Measurements from ENCODE around the gene LCLAT1.

The LCLAT1 gene

DNA sequence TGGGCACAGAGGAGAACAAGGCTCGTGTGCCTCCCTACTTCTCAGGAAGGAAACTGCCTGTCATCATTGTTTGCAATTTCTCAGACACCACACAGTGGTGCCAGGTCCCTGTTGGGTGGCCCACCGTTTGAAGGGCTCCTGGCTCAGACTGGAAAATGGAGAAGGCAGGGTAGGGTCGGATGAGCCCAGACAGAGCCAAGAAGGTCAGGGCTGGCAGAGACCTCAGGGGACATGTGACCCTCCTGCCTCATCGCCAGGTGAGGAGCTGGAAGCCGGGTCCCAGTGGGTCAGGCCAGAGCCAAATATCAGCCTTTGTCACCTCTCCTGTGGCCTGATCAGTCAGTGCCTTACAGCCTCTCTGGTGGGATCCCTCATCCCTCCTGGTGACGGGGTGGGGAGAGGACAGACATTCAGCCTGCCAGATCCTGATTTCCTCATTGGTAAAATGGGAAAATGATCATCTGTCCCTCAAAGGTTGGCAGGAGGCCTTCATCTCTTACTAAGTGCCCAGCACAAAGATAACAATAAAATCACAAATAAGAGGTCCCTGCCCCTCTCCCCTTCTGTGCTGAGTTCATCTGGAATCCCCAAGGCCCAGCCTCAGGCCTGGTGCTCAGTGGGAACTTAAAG, 242.6 kb downstream of the LCLAT1 start:
- no peaks in the 10 kb centered on the region for H4K20me1 ChIP-seq (ENCODE audit: insufficient read depth, low read length, poor library complexity, severe bottlenecking)
- no peaks in the 10 kb centered on the region for H3K36me3 ChIP-seq (ENCODE audit: insufficient read depth, low read length)
- H3F3A ChIP-seq (ENCODE audit: low read depth): no peaks in the 10 kb centered on the region
- no peak overlapping the region for H3K9ac ChIP-seq (ENCODE audit: low read depth, low read length, poor library complexity, severe bottlenecking)
- H3K4me2 ChIP-seq (ENCODE audit: low read depth, low read length, poor library complexity, severe bottlenecking): no peak overlapping the region
- no peaks in the 10 kb centered on the region for H3K9me2 ChIP-seq (replicated peaks; ENCODE audit: low read depth, low read length)
- H3K27me3 ChIP-seq (ENCODE audit: insufficient read depth, low read length, poor library complexity, severe bottlenecking): no peaks in the 10 kb centered on the region
- H3K4me1 ChIP-seq (ENCODE audit: insufficient read depth, low read length, poor library complexity, severe bottlenecking): no peaks in the 10 kb centered on the region
- H2AFZ ChIP-seq (ENCODE audit: low read length): no peak overlapping the region
- TF ChIP-seq EZH2phosphoT487 (IDR thresholded peaks at IDR 0.05; ENCODE audit: borderline replicate concordance): no peak
- TF ChIP-seq, protein P1, sequence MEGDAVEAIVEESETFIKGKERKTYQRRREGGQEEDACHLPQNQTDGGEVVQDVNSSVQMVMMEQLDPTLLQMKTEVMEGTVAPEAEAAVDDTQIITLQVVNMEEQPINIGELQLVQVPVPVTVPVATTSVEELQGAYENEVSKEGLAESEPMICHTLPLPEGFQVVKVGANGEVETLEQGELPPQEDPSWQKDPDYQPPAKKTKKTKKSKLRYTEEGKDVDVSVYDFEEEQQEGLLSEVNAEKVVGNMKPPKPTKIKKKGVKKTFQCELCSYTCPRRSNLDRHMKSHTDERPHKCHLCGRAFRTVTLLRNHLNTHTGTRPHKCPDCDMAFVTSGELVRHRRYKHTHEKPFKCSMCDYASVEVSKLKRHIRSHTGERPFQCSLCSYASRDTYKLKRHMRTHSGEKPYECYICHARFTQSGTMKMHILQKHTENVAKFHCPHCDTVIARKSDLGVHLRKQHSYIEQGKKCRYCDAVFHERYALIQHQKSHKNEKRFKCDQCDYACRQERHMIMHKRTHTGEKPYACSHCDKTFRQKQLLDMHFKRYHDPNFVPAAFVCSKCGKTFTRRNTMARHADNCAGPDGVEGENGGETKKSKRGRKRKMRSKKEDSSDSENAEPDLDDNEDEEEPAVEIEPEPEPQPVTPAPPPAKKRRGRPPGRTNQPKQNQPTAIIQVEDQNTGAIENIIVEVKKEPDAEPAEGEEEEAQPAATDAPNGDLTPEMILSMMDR (conservative IDR thresholded peaks at IDR 0.05; ENCODE audit: low read length): no peak
- no peaks in the 10 kb centered on the region for H3K79me2 ChIP-seq (ENCODE audit: insufficient read depth, low read length)
- no peaks in the 10 kb centered on the region for H3K9me3 ChIP-seq (ENCODE audit: insufficient read depth, low read depth, low read length)
- no peak overlapping the region for H3K4me3 ChIP-seq (ENCODE audit: low read length, poor library complexity, severe bottlenecking)

DNA sequence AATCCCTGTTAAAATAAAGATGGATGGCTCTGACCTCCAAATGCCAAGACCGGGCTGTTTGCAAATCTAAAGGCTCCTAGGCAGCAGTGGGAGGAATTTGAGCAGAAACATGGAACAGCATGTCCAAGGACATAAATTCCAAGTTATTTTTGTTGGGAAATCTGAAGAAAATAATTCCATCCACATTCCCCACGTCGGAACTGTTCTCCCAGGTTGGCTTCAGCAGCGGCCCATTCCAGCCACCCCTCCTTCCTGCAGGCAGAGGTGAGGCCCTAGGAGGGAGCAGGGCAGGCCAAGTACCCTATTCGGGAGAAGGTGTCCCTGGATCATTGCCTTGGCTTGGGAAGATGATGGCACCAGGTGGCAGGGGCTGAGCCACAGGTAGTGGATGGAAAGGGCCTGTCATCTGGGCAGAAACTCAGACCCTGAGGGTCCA, 243.1 kb downstream of the LCLAT1 start:
- Histone ChIP-seq H3K27me3 (ENCODE audit: insufficient read depth, low read length, poor library complexity, severe bottlenecking) (no peaks in the 10 kb centered on the region), H3K4me3 (ENCODE audit: low read length, poor library complexity, severe bottlenecking) (no peak overlapping the region), H3K4me2 (ENCODE audit: low read depth, low read length, poor library complexity, severe bottlenecking) (no peak overlapping the region), H3K9ac (ENCODE audit: low read depth, low read length, poor library complexity, severe bottlenecking) (no peak overlapping the region), H3F3A (ENCODE audit: low read depth) (no peaks in the 10 kb centered on the region), H3K4me1 (ENCODE audit: insufficient read depth, low read length, poor library complexity, severe bottlenecking) (no peaks in the 10 kb centered on the region), H3K79me2 (ENCODE audit: insufficient read depth, low read length) (no peaks in the 10 kb centered on the region), H4K20me1 (ENCODE audit: insufficient read depth, low read length, poor library complexity, severe bottlenecking) (no peaks in the 10 kb centered on the region), H2AFZ (ENCODE audit: low read length) (no peak overlapping the region), H3K9me3 (ENCODE audit: insufficient read depth, low read depth, low read length) (no peaks in the 10 kb centered on the region), H3K9me2 (replicated peaks; ENCODE audit: low read depth, low read length) (no peaks in the 10 kb centered on the region), H3K36me3 (ENCODE audit: insufficient read depth, low read length) (no peaks in the 10 kb centered on the region)
- no peak for TF ChIP-seq EZH2phosphoT487 (IDR thresholded peaks at IDR 0.05; ENCODE audit: borderline replicate concordance)
- TF ChIP-seq, protein P1 (conservative IDR thresholded peaks at IDR 0.05; ENCODE audit: low read length): no peak

DNA sequence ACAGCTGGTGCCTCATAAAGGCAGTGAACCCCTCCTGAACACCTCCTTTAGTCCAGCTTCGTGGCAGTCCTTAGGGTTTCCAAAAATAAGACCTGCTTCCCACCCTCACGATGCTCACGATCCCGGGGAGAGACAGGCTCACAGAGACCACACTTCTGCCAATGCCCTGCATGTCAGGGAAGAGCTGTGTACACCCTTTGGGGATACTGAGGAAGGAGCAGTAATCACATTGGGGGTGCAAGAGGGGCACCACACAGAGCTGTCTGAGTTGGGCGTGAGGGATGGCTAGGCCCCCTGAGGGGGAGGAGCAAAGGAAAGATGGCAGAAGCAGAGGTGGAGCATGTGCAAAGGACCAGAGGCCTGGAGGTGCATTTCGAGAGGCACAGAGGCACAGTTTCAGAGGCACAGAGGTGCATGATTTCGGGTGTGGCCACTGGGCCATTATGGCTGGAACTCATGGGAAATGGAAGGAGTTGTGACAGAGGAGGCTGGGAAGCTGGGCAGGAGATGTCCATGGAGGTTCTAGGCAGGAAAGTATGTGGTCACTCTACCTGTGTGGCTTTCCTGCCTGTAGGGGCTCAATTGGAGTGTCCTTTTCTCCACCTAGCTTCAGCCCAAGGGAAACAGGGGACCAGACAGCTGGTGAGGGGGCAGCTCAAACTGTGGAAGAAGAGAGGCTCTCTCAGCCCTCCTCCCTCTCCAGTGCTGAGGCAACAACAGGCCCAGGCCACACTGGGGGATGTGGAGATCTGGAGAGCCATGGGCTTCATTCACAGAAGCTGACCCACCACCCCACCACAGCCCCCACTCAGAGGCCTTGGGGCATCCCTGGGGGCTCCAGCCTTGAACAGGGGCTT, 244.3 kb downstream of the LCLAT1 start:
- Histone ChIP-seq H3K4me2 (ENCODE audit: low read depth, low read length, poor library complexity, severe bottlenecking) (no peak overlapping the region), H4K20me1 (ENCODE audit: insufficient read depth, low read length, poor library complexity, severe bottlenecking) (no peaks in the 10 kb centered on the region), H3K27me3 (ENCODE audit: insufficient read depth, low read length, poor library complexity, severe bottlenecking) (no peaks in the 10 kb centered on the region), H3K9me2 (replicated peaks; ENCODE audit: low read depth, low read length) (no peaks in the 10 kb centered on the region), H3K79me2 (ENCODE audit: insufficient read depth, low read length) (no peaks in the 10 kb centered on the region), H3K4me3 (ENCODE audit: low read length, poor library complexity, severe bottlenecking) (no peak overlapping the region), H2AFZ (ENCODE audit: low read length) (no peak overlapping the region), H3K9me3 (ENCODE audit: insufficient read depth, low read depth, low read length) (no peaks in the 10 kb centered on the region), H3K36me3 (ENCODE audit: insufficient read depth, low read length) (no peaks in the 10 kb centered on the region), H3K4me1 (ENCODE audit: insufficient read depth, low read length, poor library complexity, severe bottlenecking) (no peaks in the 10 kb centered on the region), H3K9ac (ENCODE audit: low read depth, low read length, poor library complexity, severe bottlenecking) (no peak overlapping the region), H3F3A (ENCODE audit: low read depth) (no peaks in the 10 kb centered on the region)
- TF ChIP-seq, protein P1 (conservative IDR thresholded peaks at IDR 0.05; ENCODE audit: low read length): no peak
- no peak for TF ChIP-seq EZH2phosphoT487 (IDR thresholded peaks at IDR 0.05; ENCODE audit: borderline replicate concordance)

Measured in Loucy (cell line).